ENCODE measurements around the gene GDF10. TPM values are rescaled to one million over a fixed set of nuclear protein-coding genes. Genes with fewer than 3 reads are reported as not detected.

Gene GDF10
- total and polyA plus RNA-seq, 2 of the 8 experiments (the other 6 are each of a cell fraction or from before 2014, with no cell fraction given), result 0.19 to 0.32 TPM

DNA sequence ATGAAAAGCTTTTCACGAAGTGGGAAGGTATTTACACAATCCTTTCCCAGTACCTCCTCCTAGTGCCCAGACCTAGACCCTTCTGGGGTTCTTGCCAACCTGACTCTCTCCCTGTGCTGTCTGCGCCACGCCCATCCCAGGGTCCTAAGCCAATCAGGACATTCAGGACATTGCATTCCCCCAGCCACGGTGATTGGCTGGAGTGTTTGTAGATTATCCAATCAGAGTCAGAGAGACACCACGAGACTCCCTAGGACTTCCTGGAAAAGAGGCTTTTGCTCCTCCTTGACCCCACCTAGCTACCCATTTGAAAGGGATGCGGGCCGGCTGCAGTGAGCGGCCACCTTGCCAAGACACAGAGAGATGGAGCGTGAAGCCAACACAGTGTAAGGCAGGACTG lies 18.7 kb downstream of the GDF10 start:
- DNase-seq (ENCODE audit: low read depth in 1 of 2, low spot score in 2 of 2) (no peak), FAIRE-seq (no peak)
- Histone ChIP-seq H4K91ac (replicated peaks; ENCODE audit: insufficient read length, low read length) (no peak overlapping the region), H3K23me2 (ENCODE audit: low read depth, low read length) (no peaks in the 10 kb centered on the region), H3K4me3 (ENCODE audit: extremely low read depth in 1 of 4, insufficient read depth in 2 of 4, low read depth in 3 of 4, low read length in 4 of 4) (no peak overlapping the region), H3K79me2 (ENCODE audit: control insufficient read depth in 1 of 2, insufficient read depth in 2 of 2, low read length in 2 of 2) (no peaks in the 10 kb centered on the region), H2BK15ac (ENCODE audit: low read length) (no peak overlapping the region), H4K8ac (ENCODE audit: extremely low read depth, insufficient read depth, low read length) (no peak overlapping the region), H3K56ac (replicated peaks; ENCODE audit: insufficient read length, low read depth, low read length) (no peak overlapping the region), H2BK5ac (ENCODE audit: low read depth, low read length) (no peak overlapping the region), H2BK12ac (ENCODE audit: low read depth, low read length) (no peak overlapping the region), H4K20me1 (replicated peaks in 1 of 2; ENCODE audit: control insufficient read depth in 1 of 2, insufficient read depth in 2 of 2, low read length in 2 of 2) (no peaks in the 10 kb centered on the region), H3K9me3 (ENCODE audit: insufficient read depth in 2 of 2, low read depth in 1 of 2, low read length in 1 of 2) (no peaks in the 10 kb centered on the region), H3K36me3 (ENCODE audit: control insufficient read depth in 2 of 4, insufficient read depth in 4 of 4, low read length in 3 of 4) (no peaks in the 10 kb centered on the region), H3K18ac (ENCODE audit: extremely low read depth, low read length) (no peak overlapping the region), H3K79me1 (ENCODE audit: low read depth, low read length) (no peaks in the 10 kb centered on the region), H2BK20ac (ENCODE audit: low read length) (no peak overlapping the region), H3K14ac (ENCODE audit: insufficient read length) (no peak overlapping the region), H3K9ac (replicated peaks in 1 of 4; ENCODE audit: extremely low read depth in 1 of 4, low read depth in 3 of 4, low read length in 3 of 4) (no peak overlapping the region), H2BK120ac (replicated peaks; ENCODE audit: low read depth, low read length) (no peak overlapping the region), H2AFZ (ENCODE audit: low read length) (peak overlapping the region; percentile 82), H3K27me3 (replicated peaks in 1 of 4; ENCODE audit: control insufficient read depth in 3 of 4, extremely low read depth in 1 of 4, insufficient read depth in 3 of 4, low read length in 3 of 4) (no peaks in the 10 kb centered on the region; a peak in 1 of 7 replicates), H4K5ac (ENCODE audit: insufficient read length, low read depth, low read length) (no peak overlapping the region), H3K4ac (replicated peaks; ENCODE audit: insufficient read length, low read depth, low read length) (no peak overlapping the region), H3K27ac (ENCODE audit: low read depth, low read length) (no peak overlapping the region), H3K23ac (ENCODE audit: insufficient read length) (no peak overlapping the region), H3K4me1 (replicated peaks in 1 of 4; ENCODE audit: control insufficient read depth in 3 of 4, insufficient read depth in 4 of 4, low read length in 3 of 4) (no peaks in the 10 kb centered on the region), H2AK5ac (ENCODE audit: low read depth, low read length) (no peak overlapping the region), H3K4me2 (ENCODE audit: insufficient read depth in 1 of 2, low read depth in 2 of 2, low read length in 2 of 2) (no peak overlapping the region)
- ChIA-PET POLR2A (ENCODE audit: partially characterized antibody) (no interaction called here), CTCF (ENCODE audit: partially characterized antibody) (interaction anchor here (0.8 to 4.6 kb wide), 5 partner anchors 16 to 324 kb away, joined by 3 to 19 read pairs (median 4); no protein-coding TSS in a partner anchor)
- WGBS, 2 experiments (ENCODE audit: extremely low coverage in 1 of 2, insufficient coverage in 1 of 2, insufficient read length in 1 of 2, insufficient replicate concordance in 2 of 2, low coverage in 1 of 2, low lambda C conversion rate in 2 of 2, missing lambda C conversion rate in 1 of 2), result 76% methylated on average over 9 of the region's 9 CpGs; no CpG with 5 or more reads in 1 of the 2 experiments
- no peak for TF ChIP-seq SRF (IDR thresholded peaks at IDR 0.05; ENCODE audit: low read depth, low read length)
- TF ChIP-seq SP1 (IDR thresholded peaks at IDR 0.05; ENCODE audit: low read depth, low read length), result peak; percentile 88
- TF ChIP-seq YY1 (IDR thresholded peaks at IDR 0.05; ENCODE audit: low read depth, low read length), result no peak
- TF ChIP-seq CHD2 (IDR thresholded peaks at IDR 0.05; ENCODE audit: low read length), result peak; percentile 55; the same call in 1 of the 2 replicates
